H1 (cell line): ENCODE data around the gene APLP2. TPM values are rescaled to one million over a fixed set of nuclear protein-coding genes. Genes with fewer than 3 reads are reported as not detected.

ENCODE experiments used
- CTCF ChIA-PET: fragments of 300-600 bp; sonication (Branson Sonifier 250); formaldehyde crosslinking; loops from one replicate; lab custom pipeline; 2021; ENCODE audit not compliant: partially characterized antibody; lab: Charles Lee
- POLR2A ChIA-PET: fragments of 300-600 bp; sonication (Branson Sonifier 250); formaldehyde crosslinking; loops from one replicate; lab custom pipeline; 2021; ENCODE audit warnings: inconsistent platforms; ENCODE audit not compliant: partially characterized antibody; lab: Charles Lee
- DNase-seq, 2 experiments: peaks; one replicate each; pipeline versions ENCODE4 v3.0.0 to v3.0.0-alpha.2; 2010 to 2022; ENCODE audit warnings: low spot score in 2 of 2, low read depth in 1 of 2, mixed read lengths in 1 of 2
- FAIRE-seq: peaks from 2 replicates; lab custom pipeline; 2011; peaks lifted over from hg19 to GRCh38; lab: Jason Lieb, UNC
- H2AFZ ChIP-seq: 2 replicates; pipeline ENCODE4 v1.8.1; 2012; ENCODE audit warnings: low read length, inconsistent platforms
- H2AK5ac ChIP-seq: 2 replicates; pipeline ENCODE4 v1.6.1; 2013; ENCODE audit warnings: low read depth, low read length
- H2BK120ac ChIP-seq: replicated peaks from 2 replicates; pipeline ENCODE3; 2013; ENCODE audit warnings: low read depth, low read length, inconsistent platforms
- H2BK12ac ChIP-seq: 2 replicates; pipeline ENCODE4 v1.6.1; 2013; ENCODE audit warnings: low read depth, low read length
- H2BK15ac ChIP-seq: 2 replicates; pipeline ENCODE4 v1.6.1; 2013; ENCODE audit warnings: low read length
- H2BK20ac ChIP-seq: 2 replicates; pipeline ENCODE4 v1.6.1; 2013; ENCODE audit warnings: low read length
- H2BK5ac ChIP-seq: 2 replicates; pipeline ENCODE4 v1.6.1; 2013; ENCODE audit warnings: low read depth, low read length
- H3K14ac ChIP-seq: 2 replicates; pipeline ENCODE4 v1.6.1; 2013; ENCODE audit warnings: inconsistent platforms; ENCODE audit not compliant: insufficient read length
- H3K18ac ChIP-seq: 2 replicates; pipeline ENCODE4 v1.6.1; 2013; ENCODE audit warnings: low read length; ENCODE audit errors: extremely low read depth
- H3K23ac ChIP-seq: 2 replicates; pipeline ENCODE4 v1.6.1; 2013; ENCODE audit warnings: inconsistent platforms; ENCODE audit not compliant: insufficient read length
- H3K23me2 ChIP-seq: 2 replicates; pipeline ENCODE4 v1.6.1; 2013; ENCODE audit warnings: low read depth, low read length
- H3K27ac ChIP-seq: 2 replicates; pipeline ENCODE4 v1.6.1; 2011; ENCODE audit warnings: low read depth, low read length, inconsistent platforms
- H3K27me3 ChIP-seq, 4 experiments: replicated peaks in 1 of 4; 1 replicate in 1 of 4; 2 replicates in 3 of 4; pipeline versions ENCODE4 v1.6.1 to v1.8.1; 2011 to 2013; ENCODE audit warnings: low read length in 3 of 4, mild to moderate bottlenecking in 3 of 4, inconsistent platforms in 2 of 4, mixed read lengths in 2 of 4, moderate library complexity in 1 of 4; ENCODE audit not compliant: control insufficient read depth in 3 of 4, insufficient read depth in 3 of 4; ENCODE audit errors: extremely low read depth in 1 of 4
- H3K36me3 ChIP-seq, 4 experiments: 2 replicates each; pipeline versions ENCODE4 v1.6.1 to v1.8.1; 2011 to 2013; ENCODE audit warnings: mild to moderate bottlenecking in 4 of 4, low read length in 3 of 4, moderate library complexity in 2 of 4, control low read depth in 1 of 4, inconsistent platforms in 1 of 4; ENCODE audit not compliant: insufficient read depth in 4 of 4, control insufficient read depth in 2 of 4
- H3K4ac ChIP-seq: replicated peaks from 2 replicates; pipeline ENCODE3; 2013; ENCODE audit warnings: low read length, low read depth, mixed read lengths, inconsistent platforms; ENCODE audit not compliant: insufficient read length
- H3K4me1 ChIP-seq, 4 experiments: replicated peaks in 1 of 4; 1 replicate in 1 of 4; 2 replicates in 3 of 4; pipeline versions ENCODE4 v1.6.1 to v1.8.1; 2011 to 2013; ENCODE audit warnings: low read length in 3 of 4, inconsistent platforms in 2 of 4, mixed read lengths in 1 of 4; ENCODE audit not compliant: insufficient read depth in 4 of 4, control insufficient read depth in 3 of 4
- H3K4me2 ChIP-seq, 2 experiments: 2 replicates each; pipeline versions ENCODE4 v1.6.1 to v1.8.1; 2011 to 2013; ENCODE audit warnings: low read depth in 2 of 2, low read length in 2 of 2, control low read depth in 1 of 2, inconsistent platforms in 1 of 2, mild to moderate bottlenecking in 1 of 2; ENCODE audit not compliant: insufficient read depth in 1 of 2
- H3K4me3 ChIP-seq, 4 experiments: fragments of 200-600, 300-600 bp in 1 of 4; sonication (generic), shearing (Covaris generic), sonication (Bioruptor Twin) in 1 of 4; 2 replicates each; pipeline versions ENCODE4 v1.5.1 to v1.8.1; 2011 to 2016; ENCODE audit warnings: low read length in 4 of 4, low read depth in 3 of 4, control low read depth in 2 of 4, inconsistent platforms in 2 of 4, mild to moderate bottlenecking in 2 of 4, mixed read lengths in 1 of 4, moderate library complexity in 1 of 4; ENCODE audit not compliant: insufficient read depth in 2 of 4; ENCODE audit errors: extremely low read depth in 1 of 4
- H3K56ac ChIP-seq: replicated peaks from 2 replicates; pipeline ENCODE3; 2013; ENCODE audit warnings: low read depth, mild to moderate bottlenecking, mixed read lengths, low read length, inconsistent platforms; ENCODE audit not compliant: insufficient read length
- H3K79me1 ChIP-seq: 2 replicates; pipeline ENCODE4 v1.6.1; 2013; ENCODE audit warnings: low read depth, low read length, control low read depth
- H3K79me2 ChIP-seq, 2 experiments: 2 replicates each; pipeline versions ENCODE4 v1.6.1 to v1.8.1; 2012 to 2013; ENCODE audit warnings: low read length in 2 of 2, mild to moderate bottlenecking in 2 of 2, inconsistent platforms in 1 of 2; ENCODE audit not compliant: insufficient read depth in 2 of 2, control insufficient read depth in 1 of 2
- H3K9ac ChIP-seq, 4 experiments: replicated peaks in 1 of 4; 1 replicate in 1 of 4; 2 replicates in 3 of 4; pipeline versions ENCODE4 v1.6.1 to v1.8.1; 2011 to 2013; ENCODE audit warnings: low read depth in 3 of 4, low read length in 3 of 4, control low read depth in 2 of 4, mild to moderate bottlenecking in 2 of 4, moderate library complexity in 2 of 4, inconsistent platforms in 1 of 4; ENCODE audit errors: extremely low read depth in 1 of 4
- H3K9me3 ChIP-seq, 2 experiments: 2 replicates each; pipeline versions ENCODE4 v1.6.1 to v1.8.1; 2012 to 2013; ENCODE audit warnings: mild to moderate bottlenecking in 2 of 2, moderate library complexity in 2 of 2, control low read depth in 1 of 2, inconsistent platforms in 1 of 2, low read depth in 1 of 2, low read length in 1 of 2, mixed read lengths in 1 of 2; ENCODE audit not compliant: insufficient read depth in 2 of 2
- H4K20me1 ChIP-seq, 2 experiments: replicated peaks in 1 of 2; 2 replicates each; pipeline versions ENCODE3 to v1.8.1; 2011 to 2013; ENCODE audit warnings: inconsistent platforms in 2 of 2, low read length in 2 of 2, mild to moderate bottlenecking in 1 of 2; ENCODE audit not compliant: insufficient read depth in 2 of 2, control insufficient read depth in 1 of 2
- H4K5ac ChIP-seq: 2 replicates; pipeline ENCODE4 v1.6.1; 2013; ENCODE audit warnings: low read length, low read depth, mixed read lengths, inconsistent platforms; ENCODE audit not compliant: insufficient read length
- H4K8ac ChIP-seq: 2 replicates; pipeline ENCODE4 v1.8.0; 2013; ENCODE audit warnings: mild to moderate bottlenecking, moderate library complexity, low read length, inconsistent platforms; ENCODE audit not compliant: insufficient read depth; ENCODE audit errors: extremely low read depth
- H4K91ac ChIP-seq: replicated peaks from 2 replicates; pipeline ENCODE3; 2013; ENCODE audit warnings: low read length, mixed read lengths, inconsistent platforms; ENCODE audit not compliant: insufficient read length
- ASH2L ChIP-seq: fragments of 200-600, 300-600 bp; sonication (generic); IDR thresholded peaks from one replicate; pipeline ENCODE4 v1.7.1; 2017; ENCODE audit warnings: low read length
- BCL11A ChIP-seq, 2 experiments: IDR thresholded peaks; one replicate each; pipeline ENCODE4 v1.6.1; 2011; ENCODE audit warnings: low read depth in 2 of 2, low read length in 2 of 2, mild to moderate bottlenecking in 2 of 2
- CHD1 ChIP-seq: IDR thresholded peaks from 2 replicates; pipeline ENCODE4 v1.6.1; 2012; ENCODE audit warnings: low read depth, low read length, improper control_type of control experiment
- HDAC2 ChIP-seq, 2 experiments: fragments of 300-600 bp in 1 of 2; sonication (generic) in 1 of 2; IDR thresholded peaks; 2 replicates each; pipeline ENCODE4 v1.6.1; 2011 to 2012; ENCODE audit warnings: low read depth in 2 of 2, low read length in 2 of 2, mild to moderate bottlenecking in 2 of 2, moderate library complexity in 2 of 2, borderline replicate concordance in 1 of 2, inconsistent platforms in 1 of 2
- KDM5A ChIP-seq: fragments of 200-600 bp; IDR thresholded peaks from 2 replicates; pipeline ENCODE4 v1.7.1; 2012; ENCODE audit warnings: mild to moderate bottlenecking, low read length, inconsistent platforms, mixed read lengths
- MAFK ChIP-seq: IDR thresholded peaks from 2 replicates; pipeline ENCODE4 v1.6.1; 2012; ENCODE audit warnings: low read depth, mild to moderate bottlenecking, improper control_type of control experiment, low read length
- NANOG ChIP-seq: IDR thresholded peaks from 2 replicates; pipeline ENCODE4 v1.6.1; 2011; ENCODE audit warnings: low read length, low read depth, mild to moderate bottlenecking, inconsistent platforms; ENCODE audit not compliant: insufficient read depth, poor library complexity, severe bottlenecking
- NRF1 ChIP-seq: IDR thresholded peaks from 2 replicates; pipeline ENCODE4 v1.6.1; 2011; ENCODE audit warnings: mild to moderate bottlenecking, low read depth, low read length, improper control_type of control experiment
- RFX5 ChIP-seq: IDR thresholded peaks from 2 replicates; pipeline ENCODE4 v1.6.1; 2011; ENCODE audit warnings: low read depth, low read length, improper control_type of control experiment, borderline replicate concordance
- RXRA ChIP-seq: IDR thresholded peaks from 2 replicates; pipeline ENCODE4 v1.6.1; 2011; ENCODE audit warnings: low read depth, mild to moderate bottlenecking, low read length, moderate library complexity; ENCODE audit not compliant: insufficient read depth
- SIRT6 ChIP-seq: IDR thresholded peaks from one replicate; pipeline ENCODE4 v1.7.1; 2012; ENCODE audit warnings: low read length, inconsistent platforms
- SP1 ChIP-seq: IDR thresholded peaks from 2 replicates; pipeline ENCODE4 v1.6.1; 2011; ENCODE audit warnings: low read depth, low read length
- WGBS, 2 experiments: shearing (Covaris generic) in 1 of 2; methylation state at CpG; one replicate each; pipeline versions ENCODE4 v1.1.6 to v1.1.7; 2013 to 2015; ENCODE audit warnings: low lambda C conversion rate in 2 of 2, mixed read lengths in 2 of 2, inconsistent platforms in 1 of 2, low coverage in 1 of 2, missing lambda C conversion rate in 1 of 2; ENCODE audit not compliant: insufficient replicate concordance in 2 of 2, insufficient coverage in 1 of 2, insufficient read length in 1 of 2; ENCODE audit errors: extremely low coverage in 1 of 2, missing lambda C conversion rate in 1 of 2; 5-methylcytosine and 5-hydroxymethylcytosine counted together
- polyA plus RNA-seq, 7 experiments: library from polyadenylated mRNA; depleted of rRNA in 3 of 7; stranded (reverse) in 5 of 7; unstranded in 2 of 7; fragments of >200 nt in 5 of 7; fragments of 200-250 nt in 2 of 7; gene quantifications; 1 replicate in 5 of 7; 2 replicates in 1 of 7; 4 replicates in 1 of 7; pipeline versions ENCODE4 v1.2.1 to v1.2.3, GENCODE V29; 2011 to 2013; ENCODE audit warnings: missing spikeins in 2 of 7, mixed read lengths in 2 of 7
- total RNA-seq: library from RNA; stranded (reverse); fragmentation: NEBNext Ultra II Directional; extraction: Animal tissue kit (Norgen Biotek cat#: 25700); gene quantifications from 2 replicates; pipeline ENCODE4 v1.2.1, GENCODE V29; 2021
- TF ChIP-seq, protein P1 (sequence below): IDR thresholded peaks from 2 replicates; pipeline ENCODE4 v1.6.1; 2012; ENCODE audit warnings: inconsistent platforms

The APLP2 gene
- total and polyA plus RNA-seq, 2 of the 8 experiments (the other 6 are each of a cell fraction or from before 2014, with no cell fraction given), result 222 to 315 TPM

DNA sequence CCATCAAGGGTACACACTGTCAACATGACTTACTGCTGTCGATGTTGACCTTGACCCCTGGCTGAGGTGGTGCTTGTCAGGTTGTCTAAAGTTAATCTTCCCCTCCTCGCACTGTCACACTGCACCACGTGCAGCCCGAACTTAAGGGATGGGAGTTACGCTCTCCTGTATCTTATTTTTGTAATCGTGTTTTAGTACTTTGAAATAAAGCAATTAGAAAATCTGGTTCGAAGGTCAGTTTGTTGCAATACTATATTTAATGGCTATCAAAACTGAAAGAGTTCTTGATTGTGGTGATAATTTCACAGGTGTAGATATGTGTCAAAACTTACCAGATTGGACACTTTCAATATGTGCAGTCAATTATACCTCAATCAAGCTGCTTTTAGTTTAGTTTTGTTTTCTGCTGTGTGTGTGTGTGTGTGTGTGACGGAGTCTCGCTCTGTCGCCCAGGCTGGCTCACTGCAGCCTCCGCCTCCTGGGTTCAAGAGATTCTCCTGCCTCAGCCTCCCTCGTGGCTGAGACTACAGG lies 79.2 kb downstream of the APLP2 start:
- Histone ChIP-seq H4K8ac (no peak overlapping the region), H3K18ac (no peak overlapping the region), H3K9ac (no peak overlapping the region), H3K56ac (no peak overlapping the region), H3K4me3 (no peak overlapping the region), H3K4ac (no peak overlapping the region), H2BK20ac (no peak overlapping the region), H3K23me2 (no peaks in the 10 kb centered on the region), H3K27ac (no peak overlapping the region), H3K9me3 (no peaks in the 10 kb centered on the region), H2BK120ac (no peak overlapping the region), H3K79me1 (no peaks in the 10 kb centered on the region), H3K36me3 (peaks cover 6 to 23% (median 10%) of the 10 kb centered on the region in 4 experiments; a peak in 7 of 8 replicates), H2BK5ac (no peak overlapping the region), H2AFZ (no peak overlapping the region), H3K79me2 (no peaks in the 10 kb centered on the region), H3K27me3 (no peaks in the 10 kb centered on the region), H2BK12ac (no peak overlapping the region), H3K4me1 (peaks cover 0 to 15% (median 7%) of the 10 kb centered on the region in 4 experiments; a peak in 5 of 7 replicates), H3K4me2 (no peak overlapping the region), H2BK15ac (no peak overlapping the region), H4K5ac (no peak overlapping the region), H3K23ac (no peak overlapping the region), H2AK5ac (no peak overlapping the region), H4K91ac (no peak overlapping the region), H4K20me1 (peaks cover 2 to 9% of the 10 kb centered on the region in 2 experiments), H3K14ac (no peak overlapping the region)
- ChIA-PET POLR2A (interaction anchor here (2.9 kb wide), 1 partner anchor 11 kb away, joined by 13 read pairs; the partner anchor contains the start of gene ST14), CTCF (interaction anchor here (1.0 to 1.4 kb wide), 2 partner anchors 17 to 227 kb away, joined by 4 read pairs; no protein-coding TSS in a partner anchor)
- FAIRE-seq, result no peak
- WGBS, 2 experiments, result 95% methylated on average over 12 of the region's 12 CpGs; no CpG with 5 or more reads in 1 of the 2 experiments
- no peak for DNase-seq
- no peak for TF ChIP-seq KDM5A
- no peak for TF ChIP-seq ASH2L
- TF ChIP-seq HDAC2 (IDR thresholded peaks at IDR 0.05; ENCODE audit: borderline replicate concordance in 1 of 2, low read depth in 2 of 2, low read length in 2 of 2), result no peak
- no peak for TF ChIP-seq BCL11A (IDR thresholded peaks at IDR 0.05; ENCODE audit: low read depth in 2 of 2, low read length in 2 of 2)
- TF ChIP-seq SP1, result no peak
- no peak for TF ChIP-seq RFX5
- TF ChIP-seq SIRT6, result no peak
- no peak for TF ChIP-seq CHD1
- TF ChIP-seq, protein P1, sequence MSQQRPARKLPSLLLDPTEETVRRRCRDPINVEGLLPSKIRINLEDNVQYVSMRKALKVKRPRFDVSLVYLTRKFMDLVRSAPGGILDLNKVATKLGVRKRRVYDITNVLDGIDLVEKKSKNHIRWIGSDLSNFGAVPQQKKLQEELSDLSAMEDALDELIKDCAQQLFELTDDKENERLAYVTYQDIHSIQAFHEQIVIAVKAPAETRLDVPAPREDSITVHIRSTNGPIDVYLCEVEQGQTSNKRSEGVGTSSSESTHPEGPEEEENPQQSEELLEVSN, result no peak
- no peak for TF ChIP-seq NRF1
- TF ChIP-seq RXRA, result no peak
- no peak for TF ChIP-seq NANOG
- TF ChIP-seq MAFK, result no peak
